HK-2 (cell line): Measurements from ENCODE around the gene KIF1A.

Experiments used
- DNase-seq: peaks from one replicate; pipeline ENCODE4 v3.0.0-alpha.2; 2018; ENCODE audit not compliant: unreplicated experiment

Gene KIF1A, protein sequence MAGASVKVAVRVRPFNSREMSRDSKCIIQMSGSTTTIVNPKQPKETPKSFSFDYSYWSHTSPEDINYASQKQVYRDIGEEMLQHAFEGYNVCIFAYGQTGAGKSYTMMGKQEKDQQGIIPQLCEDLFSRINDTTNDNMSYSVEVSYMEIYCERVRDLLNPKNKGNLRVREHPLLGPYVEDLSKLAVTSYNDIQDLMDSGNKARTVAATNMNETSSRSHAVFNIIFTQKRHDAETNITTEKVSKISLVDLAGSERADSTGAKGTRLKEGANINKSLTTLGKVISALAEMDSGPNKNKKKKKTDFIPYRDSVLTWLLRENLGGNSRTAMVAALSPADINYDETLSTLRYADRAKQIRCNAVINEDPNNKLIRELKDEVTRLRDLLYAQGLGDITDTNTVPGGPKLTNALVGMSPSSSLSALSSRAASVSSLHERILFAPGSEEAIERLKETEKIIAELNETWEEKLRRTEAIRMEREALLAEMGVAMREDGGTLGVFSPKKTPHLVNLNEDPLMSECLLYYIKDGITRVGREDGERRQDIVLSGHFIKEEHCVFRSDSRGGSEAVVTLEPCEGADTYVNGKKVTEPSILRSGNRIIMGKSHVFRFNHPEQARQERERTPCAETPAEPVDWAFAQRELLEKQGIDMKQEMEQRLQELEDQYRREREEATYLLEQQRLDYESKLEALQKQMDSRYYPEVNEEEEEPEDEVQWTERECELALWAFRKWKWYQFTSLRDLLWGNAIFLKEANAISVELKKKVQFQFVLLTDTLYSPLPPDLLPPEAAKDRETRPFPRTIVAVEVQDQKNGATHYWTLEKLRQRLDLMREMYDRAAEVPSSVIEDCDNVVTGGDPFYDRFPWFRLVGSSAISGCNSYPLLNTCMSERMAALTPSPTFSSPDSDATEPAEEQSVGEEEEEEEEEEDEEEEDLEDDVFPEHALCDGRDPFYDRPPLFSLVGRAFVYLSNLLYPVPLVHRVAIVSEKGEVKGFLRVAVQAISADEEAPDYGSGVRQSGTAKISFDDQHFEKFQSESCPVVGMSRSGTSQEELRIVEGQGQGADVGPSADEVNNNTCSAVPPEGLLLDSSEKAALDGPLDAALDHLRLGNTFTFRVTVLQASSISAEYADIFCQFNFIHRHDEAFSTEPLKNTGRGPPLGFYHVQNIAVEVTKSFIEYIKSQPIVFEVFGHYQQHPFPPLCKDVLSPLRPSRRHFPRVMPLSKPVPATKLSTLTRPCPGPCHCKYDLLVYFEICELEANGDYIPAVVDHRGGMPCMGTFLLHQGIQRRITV (N-terminal part only)

DNA sequence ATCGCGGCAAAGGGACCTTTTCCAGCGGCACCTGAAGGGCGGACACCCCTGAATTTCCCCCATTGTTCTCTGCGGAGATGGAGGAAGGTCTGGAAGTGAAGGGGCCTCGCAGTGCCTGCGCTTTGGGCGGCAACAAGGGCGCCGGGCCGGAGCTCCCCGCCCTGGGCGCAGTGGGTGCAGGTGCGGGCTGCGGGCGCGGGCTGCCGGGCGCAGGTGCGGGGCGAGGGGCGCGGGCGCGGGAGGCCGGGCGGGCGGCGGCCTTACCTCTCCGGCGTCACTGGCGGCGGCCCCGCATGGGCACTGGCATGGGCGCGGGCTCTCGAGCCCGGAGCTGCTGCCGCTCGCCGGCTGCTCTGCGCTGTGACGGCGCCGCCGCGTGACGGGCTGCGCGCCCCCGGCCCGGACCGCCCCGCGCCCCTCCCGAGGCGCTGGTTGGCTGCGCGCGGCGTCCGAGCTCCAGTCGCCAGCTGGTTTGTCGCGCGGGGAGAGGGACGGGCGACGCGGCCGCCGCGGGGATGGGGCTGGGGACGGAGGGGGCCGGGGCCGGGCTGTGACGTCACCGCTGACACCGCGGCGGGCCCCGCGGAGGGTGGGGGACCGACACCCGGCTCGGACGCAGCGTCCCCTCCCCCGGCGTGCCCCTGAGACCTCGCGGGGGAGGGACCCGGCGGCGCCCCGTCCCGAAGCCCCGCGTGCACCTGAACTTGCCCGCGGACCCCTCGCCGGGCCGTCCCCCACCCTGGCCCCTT lies at the start of gene KIF1A:
Gene KIF1A (minus strand): TSS at position 362 of the 749 bp plus-strand sequence. CDS start 22,467 bp downstream, outside the sequence.
- DNase-seq: no peak

DNA sequence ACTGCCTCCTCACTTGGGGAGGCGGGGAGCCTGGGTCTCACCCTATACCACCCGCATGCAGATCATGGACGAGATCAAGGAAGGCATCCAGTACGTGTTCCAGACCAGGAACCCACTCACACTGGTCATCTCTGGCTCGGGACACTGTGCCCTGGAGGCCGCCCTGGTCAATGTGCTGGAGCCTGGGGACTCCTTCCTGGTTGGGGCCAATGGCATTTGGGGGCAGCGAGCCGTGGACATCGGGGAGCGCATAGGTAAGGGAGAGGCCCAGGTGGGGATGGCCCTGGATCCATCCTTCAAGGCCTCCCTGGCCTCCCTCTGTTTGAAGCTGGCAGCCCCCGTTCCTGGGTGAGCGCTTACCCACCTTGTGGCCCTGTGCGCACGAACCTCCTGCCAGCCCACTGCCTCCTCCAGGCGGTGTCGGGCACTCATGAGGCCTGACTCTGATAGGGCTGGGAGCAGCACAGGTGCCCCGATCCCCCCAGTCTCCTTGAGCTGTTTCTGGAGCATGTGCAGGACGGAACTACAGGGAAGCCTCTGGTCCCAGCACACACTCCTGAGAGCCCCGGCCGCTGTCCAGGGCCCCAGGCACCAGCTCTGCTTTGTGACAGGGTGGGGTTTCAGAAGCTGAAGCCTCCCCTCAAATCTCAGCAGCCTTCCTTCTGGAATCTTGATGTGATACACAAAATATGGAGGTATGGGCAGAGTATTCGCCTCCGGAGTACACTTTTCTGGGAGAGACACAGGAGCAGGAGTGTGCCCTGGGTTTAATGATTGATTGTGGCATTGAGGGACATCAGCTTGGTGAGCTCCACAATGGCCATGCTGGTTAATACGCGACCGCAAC lies 49.3 kb upstream of the KIF1A start:
- no peak for DNase-seq

DNA sequence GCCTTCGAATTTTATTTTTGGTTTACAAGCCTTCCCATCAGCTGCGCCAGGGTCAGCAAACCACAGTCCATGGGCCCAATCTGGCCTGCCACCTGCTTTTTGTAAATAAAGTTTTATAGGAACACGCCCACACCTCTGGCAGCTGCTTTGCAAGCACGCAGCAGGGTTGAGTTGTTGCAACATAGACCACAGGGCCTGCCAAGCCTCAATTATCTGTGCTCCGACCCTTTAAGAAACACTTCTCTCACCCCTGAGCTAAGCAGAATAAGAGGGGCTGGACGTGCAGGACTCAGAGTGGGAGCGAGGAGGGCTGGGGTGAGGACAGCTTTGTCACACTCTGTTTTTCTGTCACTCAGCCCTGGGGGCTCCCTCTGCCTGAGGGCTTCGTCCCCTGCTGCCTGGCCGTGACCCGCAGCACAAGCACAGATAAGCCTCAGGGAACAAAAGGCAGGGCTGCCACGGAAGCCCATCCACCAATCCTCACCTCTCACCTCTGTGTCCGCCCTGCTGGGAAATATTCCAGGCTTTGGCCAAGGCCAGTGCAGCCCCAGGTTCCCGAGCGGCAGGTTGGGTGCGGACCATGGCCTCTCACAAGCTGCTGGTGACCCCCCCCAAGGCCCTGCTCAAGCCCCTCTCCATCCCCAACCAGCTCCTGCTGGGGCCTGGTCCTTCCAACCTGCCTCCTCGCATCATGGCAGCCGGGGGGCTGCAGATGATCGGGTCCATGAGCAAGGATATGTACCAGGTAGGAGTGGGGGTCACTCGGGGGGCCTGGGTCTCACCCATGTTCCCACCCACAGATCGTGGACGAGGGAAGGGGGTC lies 48.5 kb upstream of the KIF1A start, which contains the start of gene AGXT:
Gene AGXT (plus strand): TSS at position 539 of the 823 bp plus-strand sequence. CDS start 42 bp downstream, at position 581.
- DNase-seq: no peak

DNA sequence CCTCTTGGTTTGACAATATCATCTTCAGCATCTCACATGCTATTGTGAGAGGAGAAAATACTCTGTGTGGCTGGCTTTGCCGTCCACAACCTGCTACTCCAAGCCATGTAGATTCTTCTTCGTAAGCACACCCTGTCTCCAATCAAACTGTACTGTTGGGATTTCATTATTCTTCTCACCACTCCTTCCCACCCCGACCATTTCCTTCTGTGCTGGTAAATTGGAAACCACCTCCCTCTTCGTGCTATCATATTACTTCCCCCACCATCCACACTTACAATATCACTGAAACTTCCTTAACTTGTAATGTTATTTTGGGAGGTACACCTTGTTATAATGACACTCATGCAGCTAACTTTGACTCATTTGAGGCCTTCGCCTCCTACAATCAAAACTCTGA lies 45.4 kb upstream of the KIF1A start:
- no peak for DNase-seq

DNA sequence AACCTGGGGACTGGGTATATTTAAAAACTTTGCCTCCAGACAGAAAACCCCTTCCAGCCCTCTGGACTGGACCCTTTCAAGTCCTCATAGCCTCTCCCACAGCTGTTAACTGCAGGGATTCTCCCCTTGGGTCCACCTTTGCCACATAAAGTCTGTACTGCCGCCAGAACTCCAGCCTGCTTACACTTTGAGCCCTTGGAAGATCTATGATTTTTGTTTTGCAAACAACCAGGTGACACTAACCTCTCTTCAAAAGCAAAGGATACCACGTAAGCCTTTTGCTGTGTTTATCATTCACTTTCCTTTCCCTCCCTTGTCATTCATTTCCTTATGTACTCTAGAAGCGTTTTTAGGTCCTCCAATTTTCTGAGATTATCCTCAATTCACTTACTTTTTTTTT lies 44.5 kb upstream of the KIF1A start:
- DNase-seq: no peak

DNA sequence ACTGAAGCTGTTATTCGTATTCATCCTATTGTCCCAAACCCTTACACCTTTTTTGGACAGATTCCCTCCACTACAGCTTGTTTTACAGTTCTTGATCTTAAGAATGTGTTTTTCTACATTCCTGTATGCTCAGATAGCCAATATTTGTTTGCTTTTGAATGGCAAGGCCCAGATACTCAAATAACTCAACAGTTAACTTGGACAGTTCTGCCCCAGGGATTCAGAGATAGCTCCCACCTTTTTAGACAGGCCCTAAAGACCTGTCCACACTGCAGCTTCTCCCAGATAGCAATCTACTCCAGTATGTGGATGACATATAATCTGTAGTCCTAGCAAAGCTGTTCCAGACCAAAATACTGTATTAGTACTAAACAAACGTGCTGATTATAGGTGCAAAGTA lies 41.5 kb upstream of the KIF1A start:
- no peak for DNase-seq

DNA sequence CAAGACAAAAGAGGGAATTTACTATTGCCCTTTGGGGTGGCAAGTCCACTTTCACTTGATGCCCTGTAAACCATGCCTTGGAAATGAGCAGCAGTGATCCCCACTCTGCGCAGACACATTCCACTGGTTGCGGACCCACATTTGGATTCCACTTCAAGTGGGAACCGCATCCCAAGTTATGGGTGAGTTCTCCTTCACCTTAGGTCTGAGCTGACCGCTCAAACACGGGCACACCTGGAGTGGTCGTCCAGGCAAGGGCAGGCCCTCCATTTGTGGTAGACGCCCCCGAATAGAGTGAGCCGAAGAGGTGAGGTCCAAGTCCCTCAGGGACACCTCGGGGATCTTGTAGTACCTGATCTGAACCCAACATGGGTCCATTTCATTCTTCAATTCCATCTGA lies 38.9 kb upstream of the KIF1A start:
- no peak for DNase-seq

DNA sequence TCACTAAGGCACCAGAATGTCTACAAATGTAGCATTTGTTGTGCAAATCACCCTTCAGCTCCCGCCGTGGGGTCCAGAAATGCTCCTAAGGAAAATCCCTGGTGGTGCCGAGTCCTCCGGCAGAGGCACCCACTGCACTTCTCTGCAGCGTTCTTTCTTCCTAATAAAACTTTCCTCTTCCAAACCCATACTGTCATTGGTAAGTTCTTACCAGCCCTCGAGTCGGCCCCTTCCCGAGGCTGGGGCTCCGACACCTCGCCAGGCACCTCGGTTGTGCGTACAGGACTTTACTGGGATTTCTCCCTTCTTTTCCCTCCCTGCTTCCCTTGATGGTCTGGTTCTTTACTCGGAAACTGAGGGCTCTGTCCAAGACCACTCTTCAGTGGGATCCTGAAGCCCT lies 38.3 kb upstream of the KIF1A start:
- DNase-seq: no peak

DNA sequence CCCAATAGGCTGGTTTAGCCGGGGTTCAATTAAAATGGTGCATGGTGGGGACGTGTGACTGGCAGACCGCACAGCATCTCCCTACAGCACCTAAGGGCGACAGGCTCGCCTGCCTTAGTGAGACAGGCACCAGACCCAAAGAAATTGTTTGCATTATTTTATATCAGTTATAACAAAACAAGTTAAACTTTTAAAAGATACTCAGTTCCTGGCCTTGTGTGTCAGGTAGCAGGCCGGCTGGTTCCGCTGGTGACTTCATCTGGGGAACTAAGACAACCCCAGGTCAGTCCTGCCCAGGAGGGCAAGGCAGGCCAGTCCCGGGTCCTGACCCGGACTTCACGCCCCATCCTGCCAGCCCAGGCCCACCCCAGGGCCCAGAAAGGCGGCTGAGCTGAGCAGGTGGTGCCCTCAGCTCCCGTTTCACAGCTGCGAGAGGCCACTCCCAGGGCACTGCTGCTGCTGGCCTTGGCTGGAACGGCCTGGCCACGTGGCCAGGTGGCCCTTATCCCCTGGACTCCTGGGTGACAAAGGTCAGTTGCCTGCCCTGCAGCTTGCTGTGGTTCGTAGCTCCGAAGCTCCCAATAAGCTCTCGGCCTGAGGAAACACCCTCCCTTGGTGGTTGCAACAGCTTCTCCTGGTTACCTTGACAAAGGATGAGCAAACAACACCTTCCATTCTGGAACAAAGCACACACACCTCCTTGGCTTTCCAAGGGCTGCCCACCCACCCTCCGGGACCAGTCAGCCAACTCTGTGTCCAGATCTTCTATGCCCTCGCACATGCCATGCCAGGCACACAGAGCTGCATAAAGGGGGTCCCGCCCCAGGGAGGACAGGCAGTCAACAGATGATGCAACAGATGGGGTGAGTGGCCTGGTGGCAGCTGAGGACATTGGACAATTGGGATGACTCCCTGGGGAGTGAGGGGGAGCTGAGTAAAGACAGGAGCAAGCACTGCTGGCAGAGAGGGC lies 37.3 kb upstream of the KIF1A start:
- DNase-seq: no peak

DNA sequence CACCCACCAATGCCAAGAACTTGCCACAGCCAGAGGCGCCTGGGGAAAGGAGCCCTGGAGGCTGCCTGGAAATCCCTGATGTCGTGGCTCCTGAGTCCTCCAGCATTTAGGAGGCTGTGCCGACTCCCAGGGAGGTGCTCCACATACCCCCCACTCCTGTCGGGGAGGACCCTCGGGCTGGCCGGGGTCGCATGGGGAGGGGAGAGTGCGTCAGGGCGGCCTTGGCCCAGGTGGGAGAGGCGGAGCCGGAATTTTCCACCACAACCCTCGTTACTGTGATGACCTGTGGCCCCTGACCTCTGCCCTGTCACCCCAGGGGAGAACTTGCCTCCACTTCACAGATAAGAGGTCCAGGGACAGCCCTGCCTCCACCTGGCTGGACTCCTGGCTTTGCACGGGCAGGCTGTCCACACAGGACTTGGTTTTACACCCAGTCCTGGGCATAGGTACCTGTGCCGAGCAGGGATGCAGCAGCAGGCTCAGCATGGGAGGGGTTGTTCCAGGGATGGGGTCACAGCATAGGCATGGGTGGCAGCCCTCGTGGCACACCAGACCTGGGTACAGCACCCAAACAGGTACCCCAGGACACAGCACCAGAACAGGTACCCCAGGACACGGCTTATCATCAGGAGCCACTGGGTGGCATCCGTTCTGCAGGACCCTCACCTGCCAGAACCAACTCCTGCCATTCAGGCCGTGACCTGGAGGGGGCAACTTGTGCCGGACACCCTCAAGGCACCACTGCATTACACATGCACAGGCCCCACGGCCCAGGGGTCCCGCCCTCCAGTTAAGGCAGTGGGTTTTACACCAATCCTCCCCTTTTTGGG lies 36.3 kb upstream of the KIF1A start:
- DNase-seq: no peak

DNA sequence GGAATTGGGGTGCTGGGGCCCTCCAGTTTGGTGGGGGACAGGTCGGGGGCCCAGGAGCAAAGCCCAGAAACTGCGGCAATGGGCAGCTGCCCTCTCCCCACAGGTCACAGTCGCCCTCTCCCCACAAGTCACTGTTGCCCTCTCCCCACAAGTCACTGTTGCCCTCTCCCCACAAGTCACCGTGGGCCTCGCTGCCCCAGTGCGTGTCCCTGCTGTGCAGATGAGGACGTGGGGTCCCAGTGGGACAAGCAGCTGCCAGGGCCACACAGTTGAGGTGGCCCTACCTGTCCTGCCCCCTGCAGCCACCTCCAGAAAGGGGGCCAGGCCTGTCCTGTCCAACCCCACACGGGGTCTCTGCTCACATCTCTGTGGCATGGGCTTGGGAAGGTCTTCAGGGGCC lies 35.7 kb upstream of the KIF1A start:
- DNase-seq: no peak

DNA sequence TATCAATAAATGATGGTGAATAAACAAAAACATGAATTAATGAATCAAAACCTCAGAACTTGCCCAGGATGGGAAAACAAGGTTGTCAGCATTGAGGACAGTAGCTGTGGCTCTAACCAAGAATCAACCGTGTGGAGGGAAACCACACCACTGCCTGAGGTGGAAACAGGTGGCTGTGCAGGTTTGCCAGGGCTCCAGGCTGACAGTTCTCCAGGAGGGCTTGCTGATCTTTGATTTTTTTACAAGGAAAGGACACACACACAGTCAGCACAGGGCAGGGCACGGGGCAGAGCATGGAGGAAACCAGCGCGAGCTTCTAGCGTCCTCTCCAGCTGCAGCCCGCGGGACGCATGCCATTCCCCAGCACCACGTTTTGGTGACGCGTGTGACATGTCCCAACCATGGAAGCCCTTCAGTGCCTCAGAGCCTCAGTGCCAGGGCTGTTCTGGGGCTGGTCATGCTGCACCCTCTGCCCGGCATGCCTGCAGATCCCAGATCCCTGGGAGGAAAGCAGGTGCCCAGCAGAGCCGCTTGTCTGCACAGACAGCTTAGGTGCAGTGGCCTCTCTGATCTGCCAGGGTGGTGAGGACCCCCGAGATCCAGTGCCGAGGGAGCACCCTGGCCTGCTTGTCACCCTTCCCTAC lies 32.8 kb upstream of the KIF1A start:
- no peak for DNase-seq

DNA sequence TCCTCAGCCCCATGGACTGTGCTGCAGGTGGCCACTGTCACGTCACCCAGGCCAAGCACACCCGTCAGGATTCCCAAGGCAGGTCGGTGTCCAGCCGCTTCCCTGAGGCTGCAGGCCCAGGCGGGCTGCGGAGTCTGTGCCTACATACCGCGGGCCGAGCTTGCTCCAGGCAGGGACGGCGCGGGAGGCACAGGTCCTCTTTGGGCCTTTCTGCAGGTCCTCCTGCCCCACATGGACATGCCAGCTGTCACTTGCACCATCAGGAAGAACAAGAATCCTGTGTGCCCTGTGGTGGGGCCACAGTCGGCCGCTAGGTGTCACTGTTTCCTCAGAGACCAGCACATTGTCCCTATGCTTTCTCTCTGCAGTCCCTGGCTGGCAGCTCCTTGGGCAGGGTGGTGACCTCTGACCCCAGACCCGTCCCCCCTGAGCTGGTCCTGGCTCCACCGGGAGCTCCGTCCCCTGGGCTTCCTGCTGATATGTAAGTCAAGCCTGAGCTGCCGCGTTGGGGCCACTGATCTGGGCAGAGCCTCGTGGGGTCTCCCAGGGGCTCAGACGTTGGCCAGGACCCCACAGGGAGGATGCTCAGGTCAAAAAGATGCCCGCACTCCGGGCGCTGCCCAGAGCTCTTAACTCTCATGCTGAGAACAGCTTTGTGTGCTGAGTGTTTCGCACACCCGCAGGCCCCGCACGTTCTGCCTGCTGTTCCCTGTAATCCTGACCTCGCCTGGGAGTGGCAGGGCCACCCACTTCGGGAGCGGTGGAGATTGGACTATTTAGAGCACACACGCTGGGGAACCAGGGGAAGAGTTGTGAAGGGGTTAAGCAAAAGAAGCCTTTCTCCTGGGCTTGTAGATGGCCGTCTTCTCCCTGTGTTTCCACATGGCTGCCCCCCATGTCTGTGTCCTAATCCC lies 31.3 kb upstream of the KIF1A start:
- peak; percentile 84 for DNase-seq

DNA sequence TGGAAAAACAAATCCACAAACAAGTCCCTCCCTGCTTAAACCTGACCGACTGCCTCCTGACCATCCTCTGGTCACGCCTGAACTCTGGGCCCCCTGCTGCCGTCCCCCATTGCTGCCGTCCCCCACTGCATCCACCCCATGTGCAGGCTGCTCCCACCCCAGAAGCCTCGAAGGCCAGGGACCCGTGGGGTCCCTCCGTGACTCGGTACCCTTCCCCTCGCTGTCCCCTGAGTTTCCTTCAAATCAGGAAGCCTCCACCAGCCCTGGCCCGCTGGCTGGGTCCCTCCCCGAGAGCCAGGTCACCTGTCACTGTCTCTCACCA lies 30.7 kb upstream of the KIF1A start:
- DNase-seq: no peak

DNA sequence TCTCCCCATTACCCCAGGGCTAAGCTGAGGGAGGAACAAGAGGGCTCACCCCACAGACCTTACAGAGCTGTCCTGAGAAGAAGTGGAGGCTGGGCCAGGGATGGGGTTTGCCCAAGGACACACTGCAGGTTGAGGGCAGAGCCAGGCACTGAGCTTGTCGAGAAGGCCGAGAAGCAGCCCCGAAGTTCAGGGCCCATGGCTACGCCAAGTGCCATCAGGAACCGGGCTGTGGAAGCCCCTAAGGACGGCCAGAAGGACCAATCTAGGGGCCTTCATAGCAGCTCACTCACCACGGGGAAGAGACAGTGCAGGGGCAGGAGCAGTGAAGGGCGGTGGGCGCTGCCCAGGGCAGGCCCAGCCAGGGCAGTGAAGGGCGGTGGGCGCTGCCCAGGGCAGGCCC lies 30.0 kb upstream of the KIF1A start:
- DNase-seq: no peak
